HG03095 (cell line): Measurements from ENCODE around the gene SPATA3.
"Not testable (repeated sequence)": the region's sequence is repeated elsewhere in the genome, so short reads cannot be mapped to it uniquely, and the experiment has no call there.

Experiments used
- ATAC-seq: cut with Tn5 transposase; IDR thresholded peaks from one replicate; pipeline ENCODE4 v1.9.1; 2021; ENCODE audit warnings: moderate library complexity; ENCODE audit not compliant: unreplicated experiment

SPATA3 gene

DNA sequence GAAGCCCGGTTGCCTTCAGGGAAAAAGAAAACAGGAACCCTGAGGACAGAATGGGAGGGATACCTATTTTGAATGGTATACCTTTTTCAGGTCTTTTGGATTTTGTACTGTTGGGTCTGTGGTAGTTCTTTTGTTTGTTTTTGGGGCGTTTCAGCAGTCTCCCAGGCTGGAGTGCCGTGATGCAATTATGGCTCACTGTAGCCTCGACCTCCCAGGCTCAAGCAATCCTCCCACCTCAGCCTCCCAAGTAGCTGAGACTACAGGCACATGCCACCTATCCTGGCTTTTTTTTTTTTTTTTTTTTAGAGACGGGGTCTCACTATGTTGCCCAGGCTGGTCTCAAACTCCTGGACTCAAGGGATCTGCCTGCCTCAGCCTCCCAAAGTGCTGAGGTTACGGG lies 27.6 kb upstream of the SPATA3 start:
- not testable (repeated sequence) for ATAC-seq

GRCh38 chr2:230968921-230969658 lies 26.8 kb upstream of the SPATA3 start:
- no peak for ATAC-seq

DNA sequence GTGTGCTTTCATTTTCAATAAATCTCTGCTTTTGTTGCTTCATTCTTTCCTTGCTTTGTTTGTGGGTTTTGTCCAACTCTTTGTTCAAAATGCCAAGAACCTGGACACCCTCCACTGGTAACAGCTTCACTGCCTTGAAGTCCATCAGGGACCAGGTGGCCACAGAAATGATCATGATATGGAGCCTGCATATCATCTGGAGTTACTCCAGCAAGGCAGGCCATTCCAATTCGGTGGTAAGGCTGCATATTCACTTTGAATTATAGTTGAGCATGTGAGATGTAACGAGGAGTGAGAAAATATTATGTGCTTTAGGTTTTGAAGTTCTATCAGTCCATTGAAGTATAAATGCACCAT lies 26.3 kb upstream of the SPATA3 start:
- no peak for ATAC-seq

DNA sequence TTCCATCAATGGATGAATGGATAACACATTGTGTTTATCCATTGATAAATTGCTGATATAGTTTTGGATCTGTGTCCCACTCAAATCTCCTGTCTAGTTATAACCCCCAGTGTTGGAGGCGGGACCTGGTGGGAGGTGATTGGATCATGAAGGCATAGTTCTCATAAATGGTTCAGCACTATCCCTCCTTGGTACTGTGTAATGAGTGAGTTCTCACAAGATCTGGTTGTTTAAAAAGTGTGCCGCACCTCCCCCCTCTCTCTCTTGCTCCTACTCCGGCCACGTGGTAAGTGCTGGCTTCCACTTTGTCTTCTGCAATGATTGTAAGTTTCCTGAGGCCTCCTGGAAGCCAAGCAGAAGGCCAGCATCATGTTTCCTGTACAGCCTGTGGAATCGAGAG lies 23.9 kb upstream of the SPATA3 start:
- ATAC-seq = no peak

- peak; percentile 71 for ATAC-seq
Measured at GRCh38 chr2:230974096-230974913, 21.6 kb upstream of the SPATA3 start.

DNA sequence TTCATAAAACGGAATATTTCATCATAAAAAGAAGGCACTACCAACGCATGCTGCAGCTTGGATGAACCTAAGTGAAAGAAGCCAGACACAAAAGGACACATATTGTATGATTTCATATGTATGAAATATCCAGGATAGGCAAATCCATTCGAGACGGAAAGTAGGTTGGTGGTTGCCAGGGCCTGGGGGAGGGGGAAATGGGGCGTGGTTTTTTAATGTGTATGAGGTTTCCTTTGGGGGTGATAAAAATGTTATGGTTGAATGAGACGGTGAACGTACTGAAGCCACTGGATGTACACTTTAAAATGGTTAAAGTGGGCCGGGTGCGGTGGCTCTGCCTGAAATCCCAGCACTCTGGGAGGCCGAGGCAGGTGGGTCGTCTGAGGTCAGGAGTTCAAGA lies 20.0 kb upstream of the SPATA3 start:
- no peak for ATAC-seq

- no peak for ATAC-seq
Measured at GRCh38 chr2:230976671-230977171, 19.2 kb upstream of the SPATA3 start.

GRCh38 chr2:230980468-230980867 lies 15.5 kb upstream of the SPATA3 start:
- ATAC-seq = no peak

DNA sequence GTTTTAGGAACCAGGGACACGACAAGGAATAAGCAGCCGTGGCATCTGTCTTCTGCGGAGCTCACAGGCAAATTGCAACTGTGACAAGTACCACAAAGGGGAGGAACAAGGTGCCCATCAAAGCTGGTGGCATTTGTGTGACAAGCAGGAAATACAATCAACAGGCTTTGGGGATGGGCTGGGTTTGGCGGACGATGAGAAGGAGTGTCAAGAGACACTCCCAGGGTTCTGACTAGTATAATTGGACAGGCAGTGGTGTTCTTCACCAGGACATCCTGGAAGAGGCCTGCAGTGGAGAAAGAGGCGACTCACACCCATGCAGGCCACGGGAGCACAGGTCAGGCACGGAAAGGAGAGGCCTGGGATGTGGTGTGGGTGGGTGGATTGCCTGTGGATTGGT lies 14.2 kb upstream of the SPATA3 start:
- no peak for ATAC-seq

DNA sequence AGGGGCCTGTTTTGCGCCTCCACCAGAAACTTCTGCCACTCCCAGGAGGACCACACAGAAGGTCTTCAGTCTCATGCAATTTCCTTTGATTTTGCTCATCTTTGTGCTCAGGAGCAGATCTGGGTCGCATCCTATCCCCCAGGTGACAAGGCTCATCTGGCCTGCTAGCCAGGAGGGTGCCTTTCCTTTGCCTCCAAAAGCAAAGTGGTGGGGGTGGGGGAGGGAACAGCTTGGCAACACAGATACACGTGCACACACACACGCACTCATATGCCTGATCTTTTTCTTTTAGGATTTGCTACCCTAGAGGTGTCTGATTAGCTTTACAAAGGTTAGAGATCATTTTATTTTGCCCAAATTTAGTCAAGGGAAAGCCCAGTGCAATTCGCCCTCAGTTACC lies 13.8 kb upstream of the SPATA3 start:
- ATAC-seq = no peak

DNA sequence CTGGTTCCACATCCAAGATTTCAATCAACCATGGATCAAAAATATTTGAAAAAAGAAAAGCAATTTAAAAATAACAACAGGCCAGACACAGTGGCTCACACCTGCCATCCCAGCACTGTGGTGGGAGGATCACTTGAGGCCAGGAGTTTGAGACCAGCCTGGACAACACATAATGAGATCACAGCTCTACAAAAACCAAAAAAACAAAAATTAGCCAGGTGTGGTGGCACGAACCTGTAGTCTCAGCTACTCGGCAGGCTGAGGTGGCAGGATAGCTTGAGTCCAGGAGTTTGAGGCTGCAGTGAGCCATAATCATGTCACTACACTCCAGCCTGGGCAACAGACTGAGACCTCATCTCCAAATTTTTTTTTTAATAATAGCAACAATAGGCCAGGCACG lies 13.4 kb upstream of the SPATA3 start:
- ATAC-seq = no peak

- no peak for ATAC-seq
Measured at GRCh38 chr2:230983566-230983965, 12.4 kb upstream of the SPATA3 start.

- ATAC-seq = peak; percentile 68
Measured at GRCh38 chr2:230984393-230985220, 11.3 kb upstream of the SPATA3 start.

DNA sequence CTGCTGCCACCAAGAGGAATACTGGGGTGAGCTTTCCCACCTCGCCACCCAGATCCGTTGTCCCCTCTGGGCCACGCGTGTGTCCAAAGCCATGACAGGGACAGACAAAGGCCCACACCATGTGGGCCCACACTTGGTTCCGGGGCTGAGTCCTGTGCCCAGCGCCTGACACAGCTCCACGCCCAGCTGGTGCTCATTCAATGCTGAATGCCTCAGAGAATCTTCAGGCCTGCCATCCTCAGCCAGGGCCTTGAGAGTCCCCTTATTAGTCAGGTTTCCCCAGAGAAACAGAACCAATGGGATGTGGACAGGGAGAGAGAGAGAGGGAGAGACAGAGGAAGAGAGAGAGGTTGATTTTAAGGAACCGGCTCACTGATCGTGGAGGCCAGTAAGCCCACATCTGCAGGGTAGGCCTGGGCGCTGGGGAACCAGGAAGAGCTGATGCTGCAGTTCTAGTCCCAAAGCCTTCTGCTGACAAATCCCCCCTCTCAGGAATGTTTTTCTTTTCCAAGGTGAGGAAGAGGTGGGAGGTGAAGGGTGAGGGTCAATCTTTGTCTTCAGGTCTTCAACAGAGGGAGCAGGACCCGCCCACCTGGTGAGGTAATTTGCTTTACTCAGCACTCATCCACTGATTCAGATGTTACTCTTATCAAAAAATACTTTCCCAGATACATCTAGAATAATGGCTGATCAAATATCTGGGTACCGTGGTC lies 10.2 kb upstream of the SPATA3 start:
- no peak for ATAC-seq

DNA sequence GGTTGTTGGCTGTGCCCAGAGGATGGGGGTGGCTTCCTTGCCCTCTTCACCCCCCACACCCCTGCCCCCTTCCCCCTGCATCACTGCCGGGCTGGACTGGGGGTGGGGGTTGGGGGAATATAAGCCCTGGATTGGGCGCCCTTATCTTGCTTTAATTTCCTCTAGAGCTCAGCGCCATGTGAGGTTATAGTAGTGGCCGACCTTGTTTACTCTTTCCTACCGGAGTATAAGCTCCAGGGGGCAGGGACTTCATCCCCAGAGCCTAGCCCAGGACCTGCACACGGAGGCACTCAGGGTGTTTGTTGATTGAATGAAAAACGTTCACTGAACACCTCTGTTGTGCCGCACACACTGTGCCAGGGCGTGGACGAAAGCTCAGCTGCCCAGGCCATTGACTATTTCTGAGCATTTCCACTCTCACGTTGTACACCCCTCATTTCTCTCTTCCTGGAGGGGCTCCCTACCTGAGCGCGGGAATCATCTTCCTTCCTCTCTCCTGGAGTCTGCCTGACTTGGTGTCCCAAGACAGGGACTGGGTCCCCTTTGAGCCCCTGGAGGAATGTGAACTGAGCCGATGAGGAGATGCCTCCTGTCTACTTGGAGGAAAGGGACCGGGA lies 9.3 kb upstream of the SPATA3 start:
- no peak for ATAC-seq

- ATAC-seq = peak; percentile 45
Measured at GRCh38 chr2:230987137-230988020, 8.5 kb upstream of the SPATA3 start.

DNA sequence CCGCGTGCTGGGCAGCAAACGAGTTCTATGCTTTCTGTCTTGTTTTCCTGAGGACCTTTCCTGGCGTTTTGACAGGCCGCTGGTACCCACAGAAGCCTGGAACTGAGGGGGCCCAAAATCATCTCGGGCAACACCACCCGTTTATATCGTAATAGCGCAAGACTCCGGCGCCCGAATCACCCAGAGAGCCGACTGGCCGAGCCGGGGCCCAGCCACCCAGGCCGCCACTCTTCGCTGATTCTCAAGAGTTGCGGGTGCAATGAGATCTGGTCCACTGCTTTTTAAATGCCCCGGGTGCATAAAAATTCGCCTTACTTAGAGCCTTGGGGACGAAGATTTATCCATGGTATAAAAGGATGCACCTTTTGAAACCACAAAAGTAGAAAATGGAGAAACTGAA lies 6.2 kb upstream of the SPATA3 start:
- no peak for ATAC-seq

DNA sequence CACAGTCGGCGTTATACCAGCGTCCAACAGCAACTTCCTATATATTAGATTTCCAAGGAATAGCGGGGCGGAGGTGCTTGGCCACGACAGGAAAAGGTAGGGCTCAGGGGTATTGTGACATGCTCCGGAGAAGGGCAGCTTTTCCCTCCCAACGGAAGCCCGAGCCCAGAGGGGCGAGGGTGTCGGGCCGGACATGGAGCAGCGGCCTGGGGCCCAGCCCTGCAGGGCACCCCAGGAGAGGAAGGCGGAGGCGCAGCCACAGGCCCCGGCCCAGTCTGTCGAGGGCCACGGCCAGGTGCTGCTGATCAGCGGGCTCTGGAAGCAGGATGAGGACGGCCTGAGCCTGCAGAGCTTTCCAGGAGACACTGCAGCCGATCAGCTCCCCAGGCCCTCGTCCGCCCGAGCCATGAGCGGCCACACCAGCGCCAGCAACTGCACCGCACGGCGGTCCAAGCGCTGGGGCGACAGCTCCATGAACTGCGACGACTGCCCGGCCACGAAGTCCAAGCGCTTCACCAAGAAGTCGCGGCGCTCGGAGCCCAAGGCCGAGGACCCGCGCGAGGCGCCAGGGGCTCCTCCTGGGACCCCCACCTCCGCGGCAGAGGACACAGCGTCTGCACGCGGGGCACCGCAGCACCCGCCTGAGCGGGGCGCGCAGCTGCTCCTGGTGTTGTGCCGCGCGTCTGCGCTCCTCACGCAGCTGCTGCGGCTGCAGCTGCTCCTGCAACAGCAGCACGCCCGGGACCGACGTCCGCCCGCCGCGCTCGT lies 5.6 kb upstream of the SPATA3 start:
- no peak for ATAC-seq

- no peak for ATAC-seq
Measured at GRCh38 chr2:230990899-230991150, 5.1 kb upstream of the SPATA3 start.
